GM12873 (cell line): ENCODE measurements around the gene PRDM16.

Experiments used
- CTCF ChIP-seq: IDR thresholded peaks from 2 replicates; pipeline ENCODE4 v1.5.1; 2012; ENCODE audit warnings: low read depth, mild to moderate bottlenecking, moderate library complexity, low read length, control low read depth; ENCODE audit not compliant: insufficient read depth; ENCODE audit errors: missing control alignments

The PRDM16 gene

GRCh38 chr1:3221112-3222041 lies 152.4 kb downstream of the PRDM16 start:
- TF ChIP-seq CTCF = no peak

- no peak for TF ChIP-seq CTCF
Observed at GRCh38 chr1:3222042-3222692, 153.2 kb downstream of the PRDM16 start.

- no peak for TF ChIP-seq CTCF
Observed at GRCh38 chr1:3225661-3226060, 156.7 kb downstream of the PRDM16 start.

GRCh38 chr1:3226191-3226590 lies 157.2 kb downstream of the PRDM16 start:
- TF ChIP-seq CTCF = no peak

GRCh38 chr1:3226701-3227350 lies 157.8 kb downstream of the PRDM16 start:
- TF ChIP-seq CTCF = no peak

- TF ChIP-seq CTCF = no peak
Observed at GRCh38 chr1:3227351-3227704, 158.3 kb downstream of the PRDM16 start.

GRCh38 chr1:3227893-3228292 lies 158.9 kb downstream of the PRDM16 start:
- no peak for TF ChIP-seq CTCF
